ENCODE results near the gene FOXP4. TPM values are rescaled to one million over a fixed set of nuclear protein-coding genes. Genes with fewer than 3 reads are reported as not detected.

FOXP4 gene
- polyA plus RNA-seq, 1 of the 3 experiments (the other 2 are of a cell fraction): 7.3 TPM

- Histone ChIP-seq H3K4me2 (no peak overlapping the region), H4K20me1 (ENCODE audit: insufficient read depth) (no peaks in the 10 kb centered on the region), H3K4me3 (ENCODE audit: low read depth in 2 of 2, low read length in 1 of 2) (no peak overlapping the region), H3K9me2 (no peaks in the 10 kb centered on the region), H2AFZ (ENCODE audit: low read depth) (no peak overlapping the region), H3K36me3 (replicated peaks in 1 of 2; ENCODE audit: control insufficient read depth in 1 of 2, insufficient read depth in 2 of 2, low read length in 1 of 2) (no peaks in the 10 kb centered on the region), H3K27ac (ENCODE audit: low read depth in 2 of 2, low read length in 1 of 2) (peak overlapping the region in 1 of 2 experiments; percentile 3; a peak in 1 of 4 replicates), H3K27me3 (ENCODE audit: insufficient read depth) (no peaks in the 10 kb centered on the region), H3F3A (replicated peaks; ENCODE audit: insufficient read depth) (no peaks in the 10 kb centered on the region), H3K9ac (no peak overlapping the region), H3K9me3 (no peaks in the 10 kb centered on the region), H3K4me1 (ENCODE audit: control insufficient read depth in 1 of 2, insufficient read depth in 2 of 2, low read depth in 1 of 2, low read length in 1 of 2) (peaks cover 0 to 7% of the 10 kb centered on the region in 2 experiments; a peak in 1 of 4 replicates), H3K79me2 (ENCODE audit: insufficient read depth) (no peaks in the 10 kb centered on the region)
- ChIA-PET CTCF (interaction anchor here (0.7 to 20.7 kb wide), 53 partner anchors 8 to 296 kb away, joined by 3 to 504 read pairs (median 5); partner anchors contain the start of gene TOMM6), POLR2A (no interaction called here)
- TF ChIP-seq USF1 (IDR thresholded peaks at IDR 0.05; ENCODE audit: borderline replicate concordance, low read depth): no peak
- TF ChIP-seq GATA2 (CRISPR knock-in tag; IDR thresholded peaks at IDR 0.05): no peak
- TF ChIP-seq TCF12 (IDR thresholded peaks at IDR 0.05): no peak
- no peak for TF ChIP-seq POLR2AphosphoS5 (IDR thresholded peaks at IDR 0.05; ENCODE audit: low read depth, low read length)
- TF ChIP-seq SMC3 (IDR thresholded peaks at IDR 0.05; ENCODE audit: low read depth, low read length): no peak
- no peak for TF ChIP-seq TAF1 (IDR thresholded peaks at IDR 0.05; ENCODE audit: borderline replicate concordance, low read depth, low read length)
- TF ChIP-seq SIN3A (IDR thresholded peaks at IDR 0.05; ENCODE audit: borderline replicate concordance, low read depth, low read length): no peak
- no peak for TF ChIP-seq FOXJ3 (CRISPR knock-in tag; IDR thresholded peaks at IDR 0.05)
- TF ChIP-seq EZH2phosphoT487 (IDR thresholded peaks at IDR 0.05; ENCODE audit: borderline replicate concordance, low read depth): no peak
- TF ChIP-seq NFIC (IDR thresholded peaks at IDR 0.05; ENCODE audit: borderline replicate concordance): no peak
- DNase-seq: no peak
- WGBS (ENCODE audit: low lambda C conversion rate): 71% methylated on average over 4 of the region's 4 CpGs
These were observed 56.2 kb downstream of the FOXP4 start for GRCh38 chr6:41602422-41602743.

GRCh38 chr6:41602864-41603608 lies 56.9 kb downstream of the FOXP4 start:
- H3K9ac ChIP-seq: no peak overlapping the region
- H3K4me3 ChIP-seq (ENCODE audit: low read depth in 2 of 2, low read length in 1 of 2): peak overlapping the region; percentile 17 to 54; a peak in 3 of 4 replicates
- 5% methylated on average over 15 of the region's 20 CpGs for WGBS (ENCODE audit: low lambda C conversion rate)
- peak overlapping the region; percentile 80 for H2AFZ ChIP-seq (ENCODE audit: low read depth)
- peaks cover 0 to 7% of the 10 kb centered on the region in 2 experiments; a peak in 1 of 4 replicates for H3K4me1 ChIP-seq (ENCODE audit: control insufficient read depth in 1 of 2, insufficient read depth in 2 of 2, low read depth in 1 of 2, low read length in 1 of 2)
- H3K9me3 ChIP-seq: no peaks in the 10 kb centered on the region
- H3K27ac ChIP-seq (ENCODE audit: low read depth in 2 of 2, low read length in 1 of 2): peak overlapping the region; percentile 3 to 36; a peak in 1 of 4 replicates
- ChIA-PET CTCF (interaction anchor here (0.7 to 20.7 kb wide), 55 partner anchors 8 to 296 kb away, joined by 3 to 504 read pairs (median 5); partner anchors contain the start of gene TOMM6), POLR2A (no interaction called here)
- no peaks in the 10 kb centered on the region for H3K79me2 ChIP-seq (ENCODE audit: insufficient read depth)
- peak; percentile 90 for DNase-seq
- no peaks in the 10 kb centered on the region for H3K36me3 ChIP-seq (replicated peaks in 1 of 2; ENCODE audit: control insufficient read depth in 1 of 2, insufficient read depth in 2 of 2, low read length in 1 of 2)
- H3K27me3 ChIP-seq (ENCODE audit: insufficient read depth): no peaks in the 10 kb centered on the region
- peak overlapping the region; percentile 69; the same call in 1 of the 2 replicates for H3K4me2 ChIP-seq
- no peaks in the 10 kb centered on the region for H3K9me2 ChIP-seq
- no peaks in the 10 kb centered on the region for H4K20me1 ChIP-seq (ENCODE audit: insufficient read depth)
- H3F3A ChIP-seq (replicated peaks; ENCODE audit: insufficient read depth): no peaks in the 10 kb centered on the region
- TF ChIP-seq JUND (IDR thresholded peaks at IDR 0.05) (no peak), RAD21 (IDR thresholded peaks at IDR 0.05; ENCODE audit: low read length) (peak; percentile 93), MEF2A (IDR thresholded peaks at IDR 0.05; ENCODE audit: borderline replicate concordance, low read depth) (no peak), CTCF (IDR thresholded peaks at IDR 0.05) (peak; percentile 95), RFX5 (IDR thresholded peaks at IDR 0.05; ENCODE audit: low read length) (no peak), SMC3 (IDR thresholded peaks at IDR 0.05; ENCODE audit: low read depth, low read length) (peak; percentile 98), RXRA (IDR thresholded peaks at IDR 0.05; ENCODE audit: borderline replicate concordance, low read depth) (no peak), EP300 (IDR thresholded peaks at IDR 0.05; ENCODE audit: borderline replicate concordance in 1 of 2, low read depth in 1 of 2, low read length in 1 of 2) (no peak), FOSL2 (IDR thresholded peaks at IDR 0.05; ENCODE audit: borderline replicate concordance, low read depth) (no peak), SIN3A (IDR thresholded peaks at IDR 0.05; ENCODE audit: borderline replicate concordance, low read depth, low read length) (0 out of 2 replicates have a peak, but pooled peaks have one; percentile 39), ELF1 (IDR thresholded peaks at IDR 0.05) (no peak), FOXJ3 (CRISPR knock-in tag; IDR thresholded peaks at IDR 0.05) (0 out of 2 replicates have a peak, but pooled peaks have one; percentile 19), CHD2 (IDR thresholded peaks at IDR 0.05; ENCODE audit: low read length, partially characterized antibody) (peak; percentile 77), REST (IDR thresholded peaks at IDR 0.05; ENCODE audit: low read depth, low read length) (no peak)
